ENCODE measurements around the gene GPR162.

Gene GPR162

GRCh38 chr12:6786416-6787094, 35.1 kb upstream of the GPR162 start:
- in situ Hi-C loops (cut with MboI; ENCODE audit: low sequenced_read_pairs) = no loop called here

GRCh38 chr12:6787309-6787708, 34.3 kb upstream of the GPR162 start:
- in situ Hi-C loops (cut with MboI; ENCODE audit: low sequenced_read_pairs) = no loop called here

GRCh38 chr12:6788972-6789924, 32.4 kb upstream of the GPR162 start, which contains the start of gene CD4:
Gene CD4 (plus strand): TSS chr12:6789528. CDS start chr12:6800139, 10,611 bp downstream.
- in situ Hi-C loops (cut with MboI; ENCODE audit: low sequenced_read_pairs) = no loop called here

- in situ Hi-C loops (cut with MboI; ENCODE audit: low sequenced_read_pairs) = no loop called here
Measured at GRCh38 chr12:6790496-6791150, 31.0 kb upstream of the GPR162 start.

GRCh38 chr12:6791931-6792520, 29.6 kb upstream of the GPR162 start:
- in situ Hi-C loops (cut with MboI; ENCODE audit: low sequenced_read_pairs) = no loop called here

- in situ Hi-C loops (cut with MboI; ENCODE audit: low sequenced_read_pairs) = no loop called here
Measured at GRCh38 chr12:6792522-6793201, 29.0 kb upstream of the GPR162 start.

- in situ Hi-C loops (cut with MboI; ENCODE audit: low sequenced_read_pairs) = no loop called here
Measured at GRCh38 chr12:6795088-6795487, 26.5 kb upstream of the GPR162 start.

- in situ Hi-C loops (cut with MboI; ENCODE audit: low sequenced_read_pairs) = no loop called here
Measured at GRCh38 chr12:6796576-6796975, 25.0 kb upstream of the GPR162 start.

GRCh38 chr12:6799147-6799546, 22.5 kb upstream of the GPR162 start:
- in situ Hi-C loops (cut with MboI; ENCODE audit: low sequenced_read_pairs) = no loop called here

- in situ Hi-C loops (cut with MboI; ENCODE audit: low sequenced_read_pairs) = no loop called here
Measured at GRCh38 chr12:6807170-6807569, 14.5 kb upstream of the GPR162 start.

- in situ Hi-C loops (cut with MboI; ENCODE audit: low sequenced_read_pairs) = no loop called here
Measured at GRCh38 chr12:6809056-6809455, 12.6 kb upstream of the GPR162 start.

- in situ Hi-C loops (cut with MboI; ENCODE audit: low sequenced_read_pairs) = no loop called here
Measured at GRCh38 chr12:6810758-6811157, 10.9 kb upstream of the GPR162 start.

GRCh38 chr12:6813363-6813762, 8.3 kb upstream of the GPR162 start:
- in situ Hi-C loops (cut with MboI; ENCODE audit: low sequenced_read_pairs) = no loop called here

GRCh38 chr12:6816598-6816997, 5.0 kb upstream of the GPR162 start:
- in situ Hi-C loops (cut with MboI; ENCODE audit: low sequenced_read_pairs) = no loop called here

- in situ Hi-C loops (cut with MboI; ENCODE audit: low sequenced_read_pairs) = no loop called here
Measured at GRCh38 chr12:6817098-6817497, 4.5 kb upstream of the GPR162 start.

GRCh38 chr12:6817662-6818157, 3.9 kb upstream of the GPR162 start:
- in situ Hi-C loops (cut with MboI; ENCODE audit: low sequenced_read_pairs) = no loop called here

- in situ Hi-C loops (cut with MboI; ENCODE audit: low sequenced_read_pairs) = no loop called here
Measured at GRCh38 chr12:6818222-6818621, 3.4 kb upstream of the GPR162 start.

GRCh38 chr12:6818645-6819044, 3.0 kb upstream of the GPR162 start:
- in situ Hi-C loops (cut with MboI; ENCODE audit: low sequenced_read_pairs) = no loop called here

- in situ Hi-C loops (cut with MboI; ENCODE audit: low sequenced_read_pairs) = loop anchor here (10.0 kb wide), 1 partner anchor 205 kb away; no protein-coding TSS in a partner anchor
Measured at GRCh38 chr12:6819106-6820030, 2.3 kb upstream of the GPR162 start.
